Rectal smooth muscle tissue (tissue), 1 donor: Measurements from ENCODE around the gene HSPA12A.

ENCODE experiments used
- H3K27ac ChIP-seq: one replicate; pipeline ENCODE4 v1.7.0; 2013; ENCODE audit warnings: low read depth, low read length, inconsistent platforms
- H3K27me3 ChIP-seq: one replicate; pipeline ENCODE4 v1.7.0; 2013; ENCODE audit warnings: low read length; ENCODE audit not compliant: control insufficient read depth, insufficient read depth
- H3K36me3 ChIP-seq: one replicate; pipeline ENCODE4 v1.7.0; 2013; ENCODE audit warnings: low read length; ENCODE audit not compliant: control insufficient read depth, insufficient read depth
- H3K4me1 ChIP-seq: one replicate; pipeline ENCODE4 v1.7.0; 2013; ENCODE audit warnings: low read length; ENCODE audit not compliant: control insufficient read depth, insufficient read depth
- H3K4me3 ChIP-seq: one replicate; pipeline ENCODE4 v1.7.0; 2013; ENCODE audit warnings: low read length
- H3K9ac ChIP-seq: one replicate; pipeline ENCODE4 v1.7.0; 2013; ENCODE audit warnings: low read length

The HSPA12A gene

GRCh38 chr10:116766837-116767634 is 24.7 kb upstream of the HSPA12A start:
- no peaks in the 10 kb centered on the region for H3K36me3 ChIP-seq
- no peak overlapping the region for H3K9ac ChIP-seq
- H3K27ac ChIP-seq: no peak overlapping the region
- peak overlapping the region; percentile 16 for H3K4me3 ChIP-seq
- peaks cover 1% of the 10 kb centered on the region for H3K27me3 ChIP-seq
- no peaks in the 10 kb centered on the region for H3K4me1 ChIP-seq

GRCh38 chr10:116766241-116766827 is 24.0 kb upstream of the HSPA12A start:
- Histone ChIP-seq H3K36me3 (no peaks in the 10 kb centered on the region), H3K9ac (no peak overlapping the region), H3K27me3 (peaks cover 1% of the 10 kb centered on the region), H3K27ac (no peak overlapping the region), H3K4me1 (no peaks in the 10 kb centered on the region), H3K4me3 (no peak overlapping the region)

- peaks cover 1% of the 10 kb centered on the region for H3K27me3 ChIP-seq
- no peak overlapping the region for H3K4me3 ChIP-seq
- no peaks in the 10 kb centered on the region for H3K4me1 ChIP-seq
- no peak overlapping the region for H3K27ac ChIP-seq
- no peak overlapping the region for H3K9ac ChIP-seq
- H3K36me3 ChIP-seq: no peaks in the 10 kb centered on the region
Measured at GRCh38 chr10:116765648-116766081, 23.3 kb upstream of the HSPA12A start.

- Histone ChIP-seq H3K9ac (no peak overlapping the region), H3K27ac (no peak overlapping the region)
Measured at GRCh38 chr10:116764979-116765378, 22.6 kb upstream of the HSPA12A start.

GRCh38 chr10:116763440-116763839 is 21.1 kb upstream of the HSPA12A start:
- H3K27me3 ChIP-seq: peaks cover 1% of the 10 kb centered on the region
- no peak overlapping the region for H3K4me3 ChIP-seq
- H3K4me1 ChIP-seq: no peaks in the 10 kb centered on the region
- no peak overlapping the region for H3K27ac ChIP-seq
- H3K36me3 ChIP-seq: no peaks in the 10 kb centered on the region
- H3K9ac ChIP-seq: no peak overlapping the region

More at GRCh38 chr10:116764979-116765378, 22.6 kb upstream of the HSPA12A start:
- Histone ChIP-seq H3K4me1 (no peaks in the 10 kb centered on the region), H3K36me3 (no peaks in the 10 kb centered on the region), H3K4me3 (no peak overlapping the region), H3K27me3 (peaks cover 1% of the 10 kb centered on the region)

GRCh38 chr10:116761883-116762282 is 19.5 kb upstream of the HSPA12A start:
- Histone ChIP-seq H3K36me3 (no peaks in the 10 kb centered on the region), H3K4me3 (no peak overlapping the region), H3K9ac (no peak overlapping the region), H3K27me3 (peaks cover 1% of the 10 kb centered on the region), H3K4me1 (no peaks in the 10 kb centered on the region), H3K27ac (no peak overlapping the region)

- Histone ChIP-seq H3K36me3 (no peaks in the 10 kb centered on the region), H3K4me3 (no peak overlapping the region), H3K9ac (no peak overlapping the region), H3K27me3 (no peaks in the 10 kb centered on the region), H3K4me1 (peaks cover 8% of the 10 kb centered on the region), H3K27ac (no peak overlapping the region)
Measured at GRCh38 chr10:116760919-116761318, 18.6 kb upstream of the HSPA12A start.

- Histone ChIP-seq H3K27ac (no peak overlapping the region), H3K4me3 (no peak overlapping the region), H3K4me1 (peaks cover 9% of the 10 kb centered on the region), H3K36me3 (no peaks in the 10 kb centered on the region), H3K27me3 (no peaks in the 10 kb centered on the region), H3K9ac (no peak overlapping the region)
Measured at GRCh38 chr10:116757246-116757645, 14.9 kb upstream of the HSPA12A start.

- peaks cover 9% of the 10 kb centered on the region for H3K4me1 ChIP-seq
- no peaks in the 10 kb centered on the region for H3K36me3 ChIP-seq
- H3K9ac ChIP-seq: no peak overlapping the region
- peak overlapping the region; percentile 61 for H3K27ac ChIP-seq
- H3K27me3 ChIP-seq: no peaks in the 10 kb centered on the region
- H3K4me3 ChIP-seq: no peak overlapping the region
Measured at GRCh38 chr10:116756277-116756676, 13.9 kb upstream of the HSPA12A start.

GRCh38 chr10:116753759-116754158 is 11.4 kb upstream of the HSPA12A start:
- no peak overlapping the region for H3K27ac ChIP-seq

GRCh38 chr10:116752969-116753665 is 10.8 kb upstream of the HSPA12A start:
- Histone ChIP-seq H3K27me3 (no peaks in the 10 kb centered on the region), H3K36me3 (no peaks in the 10 kb centered on the region), H3K4me1 (peaks cover 9% of the 10 kb centered on the region), H3K9ac (no peak overlapping the region), H3K4me3 (no peak overlapping the region), H3K27ac (no peak overlapping the region)

More at GRCh38 chr10:116753759-116754158, 11.4 kb upstream of the HSPA12A start:
- Histone ChIP-seq H3K9ac (no peak overlapping the region), H3K27me3 (no peaks in the 10 kb centered on the region), H3K4me1 (peaks cover 9% of the 10 kb centered on the region), H3K4me3 (no peak overlapping the region), H3K36me3 (no peaks in the 10 kb centered on the region)

GRCh38 chr10:116752563-116752962 is 10.2 kb upstream of the HSPA12A start:
- no peaks in the 10 kb centered on the region for H3K36me3 ChIP-seq

More at GRCh38 chr10:116752563-116752962, 10.2 kb upstream of the HSPA12A start:
- no peak overlapping the region for H3K27ac ChIP-seq
- no peak overlapping the region for H3K9ac ChIP-seq
- no peaks in the 10 kb centered on the region for H3K27me3 ChIP-seq
- H3K4me3 ChIP-seq: no peak overlapping the region
- peaks cover 9% of the 10 kb centered on the region for H3K4me1 ChIP-seq
